Measurements from ENCODE around the gene ECM1. TPM values are rescaled to one million over a fixed set of nuclear protein-coding genes. Genes with fewer than 3 reads are reported as not detected.

The ECM1 gene
- total and polyA plus RNA-seq, 2 donors (not counting 1 experiment from before 2014, with no cell fraction given): 1.9 to 2.3 TPM

DNA sequence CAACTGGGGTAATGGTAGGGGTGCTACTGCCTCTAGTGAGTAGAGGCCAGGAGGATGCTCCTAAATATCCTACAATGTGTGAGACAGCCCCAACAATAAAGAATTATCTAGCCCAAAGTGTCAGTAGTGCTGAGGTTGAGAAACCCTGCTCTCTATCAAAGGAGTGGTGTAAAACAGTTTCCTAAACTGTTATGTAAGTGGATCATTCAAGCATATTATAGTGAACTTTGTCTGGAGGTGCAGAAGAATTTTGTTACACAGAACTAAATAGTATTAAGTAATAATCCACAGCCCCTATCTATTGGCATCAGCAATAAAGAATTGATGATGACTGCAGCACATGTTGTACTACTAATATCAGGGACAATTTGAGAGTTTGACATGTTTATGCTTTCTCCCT lies 40.9 kb upstream of the ECM1 start:
- H3K79me2 ChIP-seq (ENCODE audit: control insufficient read depth, insufficient read depth, low read length): no peaks in the 10 kb centered on the region
- TF ChIP-seq, protein P1, sequence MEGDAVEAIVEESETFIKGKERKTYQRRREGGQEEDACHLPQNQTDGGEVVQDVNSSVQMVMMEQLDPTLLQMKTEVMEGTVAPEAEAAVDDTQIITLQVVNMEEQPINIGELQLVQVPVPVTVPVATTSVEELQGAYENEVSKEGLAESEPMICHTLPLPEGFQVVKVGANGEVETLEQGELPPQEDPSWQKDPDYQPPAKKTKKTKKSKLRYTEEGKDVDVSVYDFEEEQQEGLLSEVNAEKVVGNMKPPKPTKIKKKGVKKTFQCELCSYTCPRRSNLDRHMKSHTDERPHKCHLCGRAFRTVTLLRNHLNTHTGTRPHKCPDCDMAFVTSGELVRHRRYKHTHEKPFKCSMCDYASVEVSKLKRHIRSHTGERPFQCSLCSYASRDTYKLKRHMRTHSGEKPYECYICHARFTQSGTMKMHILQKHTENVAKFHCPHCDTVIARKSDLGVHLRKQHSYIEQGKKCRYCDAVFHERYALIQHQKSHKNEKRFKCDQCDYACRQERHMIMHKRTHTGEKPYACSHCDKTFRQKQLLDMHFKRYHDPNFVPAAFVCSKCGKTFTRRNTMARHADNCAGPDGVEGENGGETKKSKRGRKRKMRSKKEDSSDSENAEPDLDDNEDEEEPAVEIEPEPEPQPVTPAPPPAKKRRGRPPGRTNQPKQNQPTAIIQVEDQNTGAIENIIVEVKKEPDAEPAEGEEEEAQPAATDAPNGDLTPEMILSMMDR (IDR thresholded peaks at IDR 0.05): no peak
- no peak for TF ChIP-seq EZH2 (IDR thresholded peaks at IDR 0.05; ENCODE audit: borderline replicate concordance, insufficient read depth, low read depth, low read length, poor library complexity, severe bottlenecking)
- no peak for DNase-seq
- CTCF ChIA-PET: interaction anchor here (2.3 kb wide), 1 partner anchor 65 kb away, joined by 17 read pairs; no protein-coding TSS in a partner anchor
- Mint-ChIP-seq H3K9me3 (ENCODE audit: insufficient read depth) (no peaks in the 10 kb centered on the region), H3K27ac (no peak overlapping the region), H3K27me3 (no peaks in the 10 kb centered on the region), H3K4me1 (peaks cover 4% of the 10 kb centered on the region), H3K4me3 (no peak overlapping the region)
- intact Hi-C loops (cut with micrococcal nuclease): no loop called here
- no peak overlapping the region for H3K4me2 ChIP-seq (replicated peaks; ENCODE audit: low read depth, low read length, poor library complexity, severe bottlenecking)
- H2AFZ ChIP-seq (ENCODE audit: insufficient read depth, low read depth, low read length, poor library complexity, severe bottlenecking): no peak overlapping the region
- H3K36me3 ChIP-seq (replicated peaks in 1 of 2; ENCODE audit: control extremely low read depth in 1 of 2, control insufficient read depth in 1 of 2, extremely low read depth in 1 of 2, insufficient read depth in 2 of 2, low read length in 1 of 2): peaks cover 8 to 53% of the 10 kb centered on the region in 2 experiments
- H3K4me3 ChIP-seq (ENCODE audit: control extremely low read depth in 1 of 5, extremely low read depth in 1 of 5, insufficient read depth in 1 of 5, low read depth in 2 of 5, low read length in 4 of 5): no peak overlapping the region
- no peaks in the 10 kb centered on the region for H4K20me1 ChIP-seq (ENCODE audit: control insufficient read depth, insufficient read depth, low read length, poor library complexity, severe bottlenecking)
- no peak for ATAC-seq (ENCODE audit: low read depth)
- no peak overlapping the region for H3K9ac ChIP-seq (ENCODE audit: low read length)
- peaks cover 0 to 3% of the 10 kb centered on the region in 2 donors for H3K4me1 ChIP-seq (ENCODE audit: control insufficient read depth in 2 of 2, insufficient read depth in 2 of 2, low read length in 2 of 2)
- POLR2A ChIA-PET: no interaction called here
- no peaks in the 10 kb centered on the region for H3K27me3 ChIP-seq (replicated peaks in 1 of 4; ENCODE audit: control extremely low read depth in 1 of 4, control insufficient read depth in 3 of 4, insufficient read depth in 4 of 4, low read length in 3 of 4)
- no peaks in the 10 kb centered on the region for H3K9me3 ChIP-seq (ENCODE audit: control extremely low read depth in 1 of 3, control insufficient read depth in 2 of 3, insufficient read depth in 1 of 3, low read length in 2 of 3)
- no peak overlapping the region for H3K27ac ChIP-seq (ENCODE audit: low read length in 2 of 2)

DNA sequence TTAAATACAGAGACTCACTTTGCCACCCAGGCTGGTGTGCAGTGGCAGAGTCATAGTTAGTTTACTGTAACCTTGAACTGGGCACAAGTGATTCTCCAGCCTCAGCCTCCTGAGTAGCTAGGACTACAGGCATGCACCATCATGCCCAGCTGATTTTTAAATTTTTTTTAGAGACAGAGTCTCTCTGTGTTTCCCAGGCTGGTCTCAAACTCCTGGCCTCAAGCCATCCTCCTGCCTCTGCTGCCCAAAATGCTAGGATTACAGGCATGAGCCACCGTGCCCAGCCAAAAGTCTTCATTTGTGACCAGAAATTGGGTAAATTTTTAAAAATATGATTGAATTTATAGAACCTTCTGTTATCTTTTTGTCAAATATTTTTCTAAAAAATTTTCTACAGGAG lies 38.6 kb upstream of the ECM1 start:
- Histone ChIP-seq H3K27me3 (replicated peaks in 1 of 4; ENCODE audit: control extremely low read depth in 1 of 4, control insufficient read depth in 3 of 4, insufficient read depth in 4 of 4, low read length in 3 of 4) (no peaks in the 10 kb centered on the region), H3K9me3 (ENCODE audit: control extremely low read depth in 1 of 3, control insufficient read depth in 2 of 3, insufficient read depth in 1 of 3, low read length in 2 of 3) (no peaks in the 10 kb centered on the region), H3K27ac (ENCODE audit: low read length in 2 of 2) (no peak overlapping the region), H3K4me3 (ENCODE audit: control extremely low read depth in 1 of 5, extremely low read depth in 1 of 5, insufficient read depth in 1 of 5, low read depth in 2 of 5, low read length in 4 of 5) (no peak overlapping the region), H3K4me1 (ENCODE audit: control insufficient read depth in 2 of 2, insufficient read depth in 2 of 2, low read length in 2 of 2) (peaks cover 0 to 3% of the 10 kb centered on the region in 2 donors), H2AFZ (ENCODE audit: insufficient read depth, low read depth, low read length, poor library complexity, severe bottlenecking) (no peak overlapping the region), H3K79me2 (ENCODE audit: control insufficient read depth, insufficient read depth, low read length) (no peaks in the 10 kb centered on the region), H3K4me2 (replicated peaks; ENCODE audit: low read depth, low read length, poor library complexity, severe bottlenecking) (no peak overlapping the region), H3K36me3 (replicated peaks in 1 of 2; ENCODE audit: control extremely low read depth in 1 of 2, control insufficient read depth in 1 of 2, extremely low read depth in 1 of 2, insufficient read depth in 2 of 2, low read length in 1 of 2) (peaks cover 12 to 64% of the 10 kb centered on the region in 2 experiments), H3K9ac (ENCODE audit: low read length) (no peak overlapping the region), H4K20me1 (ENCODE audit: control insufficient read depth, insufficient read depth, low read length, poor library complexity, severe bottlenecking) (no peaks in the 10 kb centered on the region)
- intact Hi-C loops (cut with micrococcal nuclease): no loop called here
- TF ChIP-seq EZH2 (IDR thresholded peaks at IDR 0.05; ENCODE audit: borderline replicate concordance, insufficient read depth, low read depth, low read length, poor library complexity, severe bottlenecking): no peak
- TF ChIP-seq, protein P1 (IDR thresholded peaks at IDR 0.05): no peak
- Mint-ChIP-seq H3K27ac (no peak overlapping the region), H3K4me1 (peaks cover 2% of the 10 kb centered on the region), H3K27me3 (no peaks in the 10 kb centered on the region), H3K4me3 (no peak overlapping the region), H3K9me3 (ENCODE audit: insufficient read depth) (no peaks in the 10 kb centered on the region)
- CTCF ChIA-PET: interaction anchor here (1.3 kb wide), 1 partner anchor 63 kb away, joined by 4 read pairs; no protein-coding TSS in a partner anchor
- ATAC-seq (ENCODE audit: low read depth) (no peak), DNase-seq (no peak)
- WGBS (ENCODE audit: insufficient coverage): no CpG with 5 or more reads among the region's 1 CpG
- POLR2A ChIA-PET: no interaction called here
